HG02759 (cell line): ENCODE results near the gene IFT20.

Experiments used
- ATAC-seq: cut with Tn5 transposase; IDR thresholded peaks from one replicate; pipeline ENCODE4 v1.9.1; 2021; ENCODE audit warnings: mild to moderate bottlenecking, moderate library complexity; ENCODE audit not compliant: unreplicated experiment

The IFT20 gene

GRCh38 chr17:28338056-28338768 is 2.9 kb upstream of the IFT20 start:
- no peak for ATAC-seq

DNA sequence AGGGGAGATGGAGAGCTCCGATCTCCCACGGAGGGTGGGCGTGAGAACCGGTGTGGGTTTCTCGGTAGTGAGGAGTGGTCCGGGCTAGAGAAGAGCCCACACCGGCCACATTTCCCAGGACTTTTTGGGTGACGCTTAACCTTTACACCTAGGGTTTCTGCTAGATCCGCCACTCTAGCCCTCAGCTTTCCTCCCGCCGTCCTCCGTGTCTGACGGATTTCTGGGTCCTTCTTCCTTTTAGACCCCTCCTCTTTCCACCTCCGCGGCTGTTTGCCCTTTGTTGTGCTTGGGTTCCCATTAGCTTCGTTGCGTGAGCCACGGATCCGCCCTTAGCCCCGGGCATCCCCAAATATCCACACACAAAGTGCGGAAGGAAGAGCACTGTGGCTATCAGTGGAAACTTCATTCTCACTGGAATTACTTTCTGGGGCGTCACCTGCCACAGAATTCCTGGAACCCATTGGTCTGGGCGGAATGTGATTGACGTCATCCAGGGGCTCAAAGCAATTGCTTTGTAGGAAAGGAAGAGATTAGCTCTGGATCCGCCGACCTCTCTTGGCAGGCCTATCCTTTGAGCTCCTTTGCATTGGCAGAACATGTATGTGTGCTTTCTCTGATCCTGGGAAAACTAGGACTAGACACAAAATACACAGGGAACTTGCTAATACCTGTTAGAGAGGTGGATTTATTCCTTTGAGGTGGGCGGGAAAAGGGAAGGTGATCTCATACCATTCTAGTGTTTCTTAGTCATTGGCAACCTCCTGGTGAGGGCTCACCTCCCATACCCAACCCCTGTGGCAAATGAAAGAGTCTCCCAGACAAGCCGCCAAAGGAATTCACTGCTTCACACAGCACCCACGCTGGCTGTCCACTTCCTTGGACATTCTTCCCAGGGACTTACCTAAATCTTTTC is 943 bp upstream of the IFT20 start:
- ATAC-seq = no peak

GRCh38 chr17:28334666-28335200 is 539 bp downstream of the IFT20 start:
- ATAC-seq = no peak

GRCh38 chr17:28334171-28334570 is 1.1 kb downstream of the IFT20 start:
- no peak for ATAC-seq

DNA sequence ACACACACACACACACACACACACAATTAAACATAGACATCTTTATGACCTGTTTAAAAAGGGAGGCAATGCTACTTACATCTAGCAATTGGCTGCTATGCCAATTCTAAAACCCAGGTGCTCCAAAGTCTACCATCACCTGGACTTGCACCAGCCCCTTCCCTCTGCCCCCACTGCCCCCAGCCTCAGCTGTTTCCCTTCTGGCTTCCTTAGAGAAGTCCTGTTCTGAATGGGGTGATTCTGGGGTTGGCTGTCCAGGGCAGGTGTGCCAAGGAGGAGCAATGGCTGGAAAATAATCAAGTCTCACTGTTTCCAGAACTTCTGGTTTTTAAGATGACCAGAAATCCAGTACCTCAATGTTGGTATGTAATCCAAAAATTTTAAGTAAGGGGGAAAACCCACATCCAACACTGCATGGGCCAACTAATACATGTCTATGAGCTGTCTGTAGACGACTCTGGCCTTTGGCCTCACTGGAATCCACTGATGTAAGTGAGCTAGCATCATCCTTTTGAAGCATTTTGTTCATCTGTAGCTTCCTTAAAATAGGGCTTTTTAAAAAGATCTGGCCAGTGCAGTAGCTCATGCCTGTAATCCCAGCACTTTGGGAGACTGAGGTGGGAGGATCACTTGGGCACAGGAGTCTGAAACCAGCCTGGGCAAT is 2.1 kb downstream of the IFT20 start:
- no peak for ATAC-seq

DNA sequence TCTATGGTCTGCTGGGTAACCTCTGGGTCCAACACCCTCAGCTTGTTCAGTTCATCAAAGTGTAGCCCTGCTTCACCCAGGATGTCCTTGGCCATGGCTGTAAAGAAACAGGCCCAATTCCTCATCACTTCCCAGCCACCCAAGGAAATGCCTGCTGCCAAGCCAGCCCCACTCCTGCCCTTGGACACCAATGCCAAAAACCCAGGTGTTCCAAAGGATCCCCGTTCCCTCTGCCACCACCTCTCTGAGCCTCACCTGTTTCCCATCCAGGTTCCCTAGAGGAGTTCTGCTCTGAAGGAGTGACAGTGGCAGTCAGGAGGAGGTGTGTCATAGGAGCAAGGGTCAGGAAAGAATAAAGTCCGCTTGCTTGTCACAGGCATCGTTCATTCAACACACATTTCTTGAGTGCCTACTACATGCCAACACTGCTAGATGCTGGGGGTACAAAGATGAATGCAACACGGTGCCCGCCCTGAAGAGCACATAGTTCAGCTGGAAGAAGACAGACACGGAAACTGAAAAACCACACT is 3.3 kb downstream of the IFT20 start:
- no peak for ATAC-seq

DNA sequence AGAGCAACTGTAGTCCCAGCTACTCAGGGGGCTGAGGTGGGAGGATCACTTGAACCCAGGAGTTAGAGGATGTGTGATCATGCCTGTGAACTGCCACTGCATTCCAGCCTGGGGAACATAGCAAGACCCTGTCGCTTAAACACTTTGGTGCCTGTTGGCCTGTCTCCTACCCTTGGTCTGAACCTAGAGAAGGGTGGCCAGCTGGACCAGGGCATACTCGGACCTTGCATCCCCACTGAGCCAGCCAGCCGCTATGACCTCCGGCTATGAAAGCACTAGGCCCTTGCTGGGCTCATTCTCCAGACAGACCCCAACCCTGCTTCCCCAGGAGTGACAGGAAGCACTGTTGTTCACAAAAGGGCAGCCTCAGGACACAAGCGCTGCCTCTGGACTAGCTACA is 4.6 kb downstream of the IFT20 start:
- ATAC-seq = no peak

DNA sequence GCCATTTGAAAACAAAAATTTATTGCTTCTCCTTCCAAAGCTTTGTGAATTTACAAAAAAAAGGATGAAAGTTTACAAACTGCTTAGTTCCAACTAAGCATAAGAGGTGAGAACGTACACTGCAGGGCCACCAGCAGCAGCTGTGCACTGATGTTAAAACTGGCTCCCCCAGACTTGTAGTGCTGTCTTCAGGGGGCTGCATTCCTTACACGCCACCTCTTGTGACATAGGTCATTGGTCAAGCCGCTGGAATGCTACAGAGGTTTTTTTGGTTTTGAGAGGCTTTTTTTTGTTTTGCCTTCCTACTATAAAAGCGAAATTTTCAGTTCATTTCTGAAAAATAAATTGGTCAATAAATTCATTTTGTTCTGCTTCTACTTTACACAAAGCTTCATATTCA is 6.9 kb downstream of the IFT20 start:
- ATAC-seq = no peak

GRCh38 chr17:28327709-28328108 is 7.6 kb downstream of the IFT20 start:
- no peak for ATAC-seq

GRCh38 chr17:28327031-28327607 is 8.2 kb downstream of the IFT20 start:
- ATAC-seq = peak; percentile 53

GRCh38 chr17:28326114-28326513 is 9.2 kb downstream of the IFT20 start:
- ATAC-seq = no peak

DNA sequence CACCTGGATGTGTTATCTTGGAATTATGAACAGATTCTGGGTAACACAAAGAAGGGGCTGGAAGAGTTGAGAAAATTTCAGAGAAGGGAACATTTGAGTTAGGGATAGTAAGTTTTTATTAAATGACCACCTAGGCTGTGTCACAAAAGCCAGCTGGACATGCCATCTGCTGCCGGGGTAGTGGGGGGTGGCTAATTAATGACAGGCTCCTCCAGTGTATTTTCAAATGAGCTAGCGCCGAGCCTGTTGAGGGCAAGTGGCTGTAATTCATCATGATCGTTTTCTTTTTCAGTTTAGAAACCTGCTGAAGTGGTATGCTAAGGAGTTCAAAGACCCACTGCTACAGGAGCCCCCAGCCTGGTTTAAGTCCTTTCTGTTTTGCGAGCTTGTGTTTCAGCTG is 10.1 kb downstream of the IFT20 start:
- ATAC-seq = no peak

- no peak for ATAC-seq
These were observed 10.5 kb downstream of the IFT20 start for GRCh38 chr17:28324781-28325180.

DNA sequence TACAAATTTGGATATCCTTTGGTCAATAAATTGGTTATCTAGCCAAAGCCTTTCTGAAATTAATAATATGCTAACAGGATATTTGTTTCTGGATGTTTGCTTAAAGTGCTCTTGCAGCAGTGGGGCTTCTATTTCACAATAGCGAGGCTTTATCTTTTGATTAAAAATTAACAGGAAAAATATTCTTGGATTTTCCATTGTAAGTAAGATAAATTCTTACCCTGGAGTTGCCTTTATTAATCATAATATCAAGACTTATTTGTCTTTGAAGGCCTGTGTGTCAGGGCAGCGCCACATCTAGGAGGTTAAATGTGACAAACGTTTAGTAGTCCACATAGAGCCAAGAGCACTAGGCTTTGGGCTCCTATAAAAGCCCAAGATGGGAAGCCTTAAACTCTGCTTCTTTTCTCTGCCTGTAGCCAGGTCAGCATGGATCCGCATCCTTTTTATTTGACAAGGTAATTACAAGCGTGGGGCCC is 11.0 kb downstream of the IFT20 start:
- no peak for ATAC-seq

GRCh38 chr17:28320215-28321061 is 14.8 kb downstream of the IFT20 start:
- no peak for ATAC-seq

DNA sequence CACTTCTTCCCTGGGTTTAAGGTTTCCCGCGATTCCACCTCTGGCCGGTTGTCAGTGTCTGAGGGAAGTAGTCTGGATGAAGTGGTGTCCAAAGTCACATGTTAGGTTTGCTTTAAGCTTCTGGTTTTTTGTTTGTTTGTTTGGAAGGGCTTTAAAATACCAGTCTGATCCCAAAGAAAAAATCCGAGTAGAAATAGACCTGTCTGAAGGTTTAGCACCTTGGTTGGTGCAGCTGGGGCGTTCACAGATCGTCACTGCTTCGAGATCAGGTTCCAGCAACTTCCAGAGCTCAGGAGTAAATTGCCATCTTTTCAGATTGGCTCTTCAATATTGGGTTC is 15.7 kb downstream of the IFT20 start:
- ATAC-seq = no peak

GRCh38 chr17:28318759-28319597 is 16.3 kb downstream of the IFT20 start, which contains the start of gene TMEM97:
Gene TMEM97 (plus strand): TSS chr17:28319200. CDS start chr17:28319240, 40 bp downstream.
- peak; percentile 96 for ATAC-seq

DNA sequence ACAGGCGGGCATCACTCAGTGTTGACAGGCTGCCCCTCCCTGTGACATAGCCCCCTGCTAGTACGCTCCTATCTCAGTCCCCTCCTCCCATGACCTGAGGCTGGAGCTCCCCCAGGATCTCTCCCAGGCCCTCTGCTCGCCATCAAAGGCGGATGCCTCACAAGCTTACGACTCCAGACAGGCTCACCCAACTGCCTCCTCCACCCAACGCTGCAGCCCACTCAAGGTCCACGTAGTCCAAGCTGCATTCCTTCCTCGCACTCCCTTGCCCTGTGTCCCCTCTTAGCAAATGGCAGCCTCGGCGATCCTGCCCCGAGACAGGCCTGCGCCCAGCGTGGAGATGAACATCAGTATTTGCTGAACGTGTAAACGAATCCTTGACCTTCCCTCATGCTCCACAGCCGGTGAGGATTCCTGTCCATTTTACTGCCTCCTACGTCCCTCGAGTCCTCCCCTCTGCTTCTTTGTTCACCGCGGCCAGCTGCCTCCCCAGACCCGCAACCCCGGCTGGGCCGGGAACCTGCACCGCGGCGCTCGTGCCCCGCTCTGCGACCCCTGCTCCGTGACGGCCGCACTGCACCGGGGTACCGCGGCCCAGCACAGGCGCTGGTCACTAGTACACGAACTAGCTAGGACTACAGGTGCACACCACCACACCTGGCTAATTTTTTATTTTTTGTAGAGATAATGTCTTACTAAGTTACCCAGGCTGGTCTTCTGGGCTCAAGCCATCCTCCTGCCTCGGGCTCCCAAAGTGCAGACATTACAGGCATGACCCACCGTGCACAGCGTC is 17.1 kb downstream of the IFT20 start:
- peak; percentile 22 for ATAC-seq
